HG02970 (cell line): ENCODE measurements around the gene TNRC6A.
"Not testable (repeated sequence)": the region's sequence is repeated elsewhere in the genome, so short reads cannot be mapped to it uniquely, and the experiment has no call there.

ENCODE experiments used
- ATAC-seq: cut with Tn5 transposase; IDR thresholded peaks from one replicate; pipeline ENCODE4 v1.9.1; 2021; ENCODE audit warnings: mild to moderate bottlenecking, moderate library complexity, moderate number of reproducible peaks; ENCODE audit not compliant: unreplicated experiment, low FRiP score

Gene TNRC6A

GRCh38 chr16:24839347-24839972, 110.0 kb downstream of the TNRC6A start:
- no peak for ATAC-seq

- ATAC-seq: no peak
Observed at GRCh38 chr16:24841291-24841690, 111.8 kb downstream of the TNRC6A start.

GRCh38 chr16:24844101-24845030, 114.9 kb downstream of the TNRC6A start:
- ATAC-seq: no peak

- not testable (repeated sequence) for ATAC-seq
Observed at GRCh38 chr16:24845031-24845365, 115.5 kb downstream of the TNRC6A start.

- no peak for ATAC-seq
Observed at GRCh38 chr16:24845726-24846547, 116.5 kb downstream of the TNRC6A start, which contains the start of gene SLC5A11. TSS of gene SLC5A11 (plus strand) at chr16:24845963. CDS start at chr16:24858644, 12,681 bp downstream.

GRCh38 chr16:24846548-24847357, 117.3 kb downstream of the TNRC6A start:
- ATAC-seq: no peak

GRCh38 chr16:24847358-24847664, 117.9 kb downstream of the TNRC6A start:
- ATAC-seq: no peak

GRCh38 chr16:24848065-24848464, 118.6 kb downstream of the TNRC6A start:
- ATAC-seq: no peak

- no peak for ATAC-seq
Observed at GRCh38 chr16:24849641-24850040, 120.2 kb downstream of the TNRC6A start.

- ATAC-seq: no peak
Observed at GRCh38 chr16:24850289-24850938, 121.0 kb downstream of the TNRC6A start.

- no peak for ATAC-seq
Observed at GRCh38 chr16:24851700-24852099, 122.2 kb downstream of the TNRC6A start.

GRCh38 chr16:24852281-24852721, 122.8 kb downstream of the TNRC6A start:
- no peak for ATAC-seq

GRCh38 chr16:24853169-24853824, 123.8 kb downstream of the TNRC6A start:
- ATAC-seq: no peak

GRCh38 chr16:24853830-24854229, 124.4 kb downstream of the TNRC6A start:
- ATAC-seq: no peak

- ATAC-seq: no peak
Observed at GRCh38 chr16:24854607-24855171, 125.2 kb downstream of the TNRC6A start.

- ATAC-seq: no peak
Observed at GRCh38 chr16:24855678-24856077, 126.2 kb downstream of the TNRC6A start.

- not testable (repeated sequence) for ATAC-seq
Observed at GRCh38 chr16:24856871-24857270, 127.4 kb downstream of the TNRC6A start.

GRCh38 chr16:24858219-24859041, 129.0 kb downstream of the TNRC6A start:
- ATAC-seq: no peak
